WTC11 (cell line): ENCODE results near the gene SUDS3. TPM values are rescaled to one million over a fixed set of nuclear protein-coding genes. Genes with fewer than 3 reads are reported as not detected.

Experiments used
- ATAC-seq: fragments of 200-7000 bp; cut with Tn5 transposase; 2 replicates; pipeline ENCODE4 v1.10.0; 2021; ENCODE audit warnings: mild to moderate bottlenecking, moderate library complexity
- CTCF ChIA-PET: fragments of 300-600 bp; sonication (Branson Sonifier 250); formaldehyde crosslinking; loops from one replicate; lab custom pipeline; 2021; ENCODE audit warnings: antibody characterized with exemption; lab: Charles Lee
- POLR2A ChIA-PET: fragments of 350-600 bp; sonication (Branson Sonifier 250); formaldehyde crosslinking; loops from one replicate; lab custom pipeline; 2021; ENCODE audit warnings: antibody characterized with exemption; lab: Charles Lee
- DNase-seq: peaks from one replicate; pipeline ENCODE4 v3.0.0; 2021; ENCODE audit warnings: low spot score
- H3K27ac Mint-ChIP-seq: 2 replicates; pipeline ENCODE4 v1.8.0; 2021; ENCODE audit warnings: mixed read lengths
- H3K27me3 Mint-ChIP-seq: 2 replicates; pipeline ENCODE4 v1.8.0; 2021; ENCODE audit warnings: low read depth, mild to moderate bottlenecking, moderate library complexity, mixed read lengths
- H3K36me3 Mint-ChIP-seq: 2 replicates; pipeline ENCODE4 v1.8.0; 2021; ENCODE audit warnings: mixed read lengths
- H3K4me1 Mint-ChIP-seq: 2 replicates; pipeline ENCODE4 v1.8.0; 2022; ENCODE audit warnings: mixed read lengths
- H3K4me3 Mint-ChIP-seq: 2 replicates; pipeline ENCODE4 v1.8.0; 2021; ENCODE audit warnings: mild to moderate bottlenecking, moderate library complexity, mixed read lengths
- H3K9me3 Mint-ChIP-seq: 2 replicates; pipeline ENCODE4 v1.8.0; 2021; ENCODE audit warnings: mixed read lengths
- CREB1 ChIP-seq: sonication (generic); formaldehyde crosslinking; IDR thresholded peaks from 2 replicates; pipeline ENCODE4 v1.8.0; 2023; ENCODE audit warnings: mild to moderate bottlenecking, missing genetic modification reagents
- CREM ChIP-seq: sonication (generic); formaldehyde crosslinking; IDR thresholded peaks from 2 replicates; pipeline ENCODE4 v1.8.1; 2022; ENCODE audit warnings: mild to moderate bottlenecking, missing genetic modification reagents, moderate library complexity
- ELF4 ChIP-seq: sonication (generic); formaldehyde crosslinking; IDR thresholded peaks from 2 replicates; pipeline ENCODE4 v1.8.1; 2022; ENCODE audit warnings: low read depth, mild to moderate bottlenecking, moderate library complexity, missing genetic modification reagents
- ESRRA ChIP-seq: sonication (generic); formaldehyde crosslinking; IDR thresholded peaks from 2 replicates; pipeline ENCODE4 v1.8.1; 2022; ENCODE audit warnings: mild to moderate bottlenecking, missing genetic modification reagents, borderline replicate concordance
- ETV6 ChIP-seq: sonication (generic); formaldehyde crosslinking; IDR thresholded peaks from 2 replicates; pipeline ENCODE4 v1.8.1; 2022; ENCODE audit warnings: mild to moderate bottlenecking, missing genetic modification reagents
- GABPB1 ChIP-seq: sonication (generic); formaldehyde crosslinking; IDR thresholded peaks from 2 replicates; pipeline ENCODE4 v1.8.1; 2023; ENCODE audit warnings: mild to moderate bottlenecking, missing genetic modification reagents
- GRHL2 ChIP-seq: fragments of 250-450 bp; sonication (Bioruptor Pico); IDR thresholded peaks from 2 replicates; pipeline ENCODE4 v1.8.0; 2022; ENCODE audit warnings: mild to moderate bottlenecking, moderate library complexity; ENCODE audit not compliant: insufficient replicate concordance, severe bottlenecking
- GTF2I ChIP-seq: fragments of 250-450 bp; sonication (Bioruptor Pico); conservative IDR thresholded peaks from 2 replicates; pipeline ENCODE4 v1.4.0; 2021; ENCODE audit warnings: mild to moderate bottlenecking
- KAT7 ChIP-seq: sonication (generic); formaldehyde crosslinking; IDR thresholded peaks from 2 replicates; pipeline ENCODE4 v1.8.1; 2023; ENCODE audit warnings: missing genetic modification reagents, mild to moderate bottlenecking, borderline replicate concordance
- NR1H2 ChIP-seq: sonication (generic); formaldehyde crosslinking; IDR thresholded peaks from 2 replicates; pipeline ENCODE4 v1.9.0; 2021; ENCODE audit warnings: mild to moderate bottlenecking, moderate library complexity, missing genetic modification reagents
- NR3C1 ChIP-seq: sonication (generic); formaldehyde crosslinking; conservative IDR thresholded peaks from 2 replicates; pipeline ENCODE4 v1.8.1; 2023; ENCODE audit warnings: low read depth, mild to moderate bottlenecking, missing genetic modification reagents
- PREB ChIP-seq: sonication (generic); formaldehyde crosslinking; IDR thresholded peaks from 2 replicates; pipeline ENCODE4 v1.8.1; 2022; ENCODE audit warnings: mild to moderate bottlenecking, missing genetic modification reagents, moderate library complexity, borderline replicate concordance
- RORB ChIP-seq: fragments of 250-450 bp; sonication (Bioruptor Pico); IDR thresholded peaks from 2 replicates; pipeline ENCODE4 v1.9.0; 2021; ENCODE audit warnings: mild to moderate bottlenecking
- SMAD3 ChIP-seq: sonication (generic); formaldehyde crosslinking; IDR thresholded peaks from 2 replicates; pipeline ENCODE4 v1.8.0; 2022; ENCODE audit warnings: missing genetic modification reagents, mild to moderate bottlenecking, borderline replicate concordance
- SP1 ChIP-seq: sonication (generic); formaldehyde crosslinking; conservative IDR thresholded peaks from 2 replicates; pipeline ENCODE4 v1.8.1; 2022; ENCODE audit warnings: missing genetic modification reagents
- TCF7 ChIP-seq: sonication (generic); formaldehyde crosslinking; IDR thresholded peaks from 2 replicates; pipeline ENCODE4 v1.8.0; 2022; ENCODE audit warnings: mild to moderate bottlenecking, low read depth, missing genetic modification reagents, moderate library complexity
- ZBTB21 ChIP-seq: sonication (generic); formaldehyde crosslinking; IDR thresholded peaks from 2 replicates; pipeline ENCODE4 v1.8.1; 2023; ENCODE audit warnings: mild to moderate bottlenecking, missing genetic modification reagents, borderline replicate concordance
- ZNF121 ChIP-seq: sonication (generic); formaldehyde crosslinking; IDR thresholded peaks from 2 replicates; pipeline ENCODE4 v1.8.0; 2023; ENCODE audit warnings: missing genetic modification reagents
- ZNF219 ChIP-seq: sonication (generic); formaldehyde crosslinking; IDR thresholded peaks from 2 replicates; pipeline ENCODE4 v1.8.0; 2023; ENCODE audit warnings: missing genetic modification reagents, mild to moderate bottlenecking, borderline replicate concordance
- ZNF263 ChIP-seq: sonication (generic); formaldehyde crosslinking; IDR thresholded peaks from 2 replicates; pipeline ENCODE4 v1.8.1; 2022; ENCODE audit warnings: low read depth, mild to moderate bottlenecking, moderate library complexity, missing genetic modification reagents
- ZNF425 ChIP-seq: fragments of 250-450 bp; sonication (Bioruptor Pico); conservative IDR thresholded peaks from 2 replicates; pipeline ENCODE4 v1.9.0; 2021; ENCODE audit warnings: mild to moderate bottlenecking
- total RNA-seq: library from RNA; stranded (reverse); gene quantifications from 3 replicates; pipeline ENCODE4 v1.2.3, GENCODE V29; 2021
- TF ChIP-seq, protein P1 (sequence below): sonication (generic); formaldehyde crosslinking; IDR thresholded peaks from 2 replicates; pipeline ENCODE4 v1.8.1; 2023; ENCODE audit warnings: mild to moderate bottlenecking, missing genetic modification reagents, moderate library complexity
- TF ChIP-seq, protein P2 (sequence below): sonication (generic); formaldehyde crosslinking; IDR thresholded peaks from 2 replicates; pipeline ENCODE4 v1.8.1; 2023; ENCODE audit warnings: mild to moderate bottlenecking, missing genetic modification reagents
- TF ChIP-seq, protein P3 (sequence below): sonication (generic); formaldehyde crosslinking; IDR thresholded peaks from 2 replicates; pipeline ENCODE4 v1.8.0; 2023; ENCODE audit warnings: mild to moderate bottlenecking, missing genetic modification reagents

SUDS3 gene
- total RNA-seq, 1 experiment from 2014 or later, result 63.9 TPM

DNA sequence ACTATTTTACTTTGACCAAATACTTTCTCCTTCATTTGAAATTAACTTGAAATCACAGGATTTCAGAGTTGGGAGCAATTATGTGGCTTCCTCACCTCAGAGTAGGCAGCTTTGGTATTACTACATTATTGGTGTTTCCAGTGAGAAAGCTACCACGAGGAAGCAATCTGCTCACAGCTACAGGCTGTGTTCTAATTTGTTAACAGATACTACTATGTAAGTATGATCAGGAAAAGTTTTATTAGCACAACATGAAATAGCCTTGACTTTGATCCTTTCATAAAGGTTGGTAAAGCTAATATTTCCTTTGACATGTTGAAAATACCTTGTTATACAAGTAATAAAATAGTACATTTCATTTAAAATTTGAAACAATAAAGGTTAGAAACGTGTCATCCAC lies 34.3 kb upstream of the SUDS3 start:
- CTCF ChIA-PET, result no interaction called here
- POLR2A ChIA-PET, result no interaction called here
- H3K4me3 Mint-ChIP-seq, result no peak overlapping the region
- H3K4me1 Mint-ChIP-seq, result peaks cover 24% of the 10 kb centered on the region
- H3K9me3 Mint-ChIP-seq, result no peaks in the 10 kb centered on the region
- no peaks in the 10 kb centered on the region for H3K27me3 Mint-ChIP-seq
- no peaks in the 10 kb centered on the region for H3K36me3 Mint-ChIP-seq
- TF ChIP-seq, protein P1, sequence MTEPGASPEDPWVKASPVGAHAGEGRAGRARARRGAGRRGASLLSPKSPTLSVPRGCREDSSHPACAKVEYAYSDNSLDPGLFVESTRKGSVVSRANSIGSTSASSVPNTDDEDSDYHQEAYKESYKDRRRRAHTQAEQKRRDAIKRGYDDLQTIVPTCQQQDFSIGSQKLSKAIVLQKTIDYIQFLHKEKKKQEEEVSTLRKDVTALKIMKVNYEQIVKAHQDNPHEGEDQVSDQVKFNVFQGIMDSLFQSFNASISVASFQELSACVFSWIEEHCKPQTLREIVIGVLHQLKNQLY (CRISPR knock-in tag), result no peak
- TF ChIP-seq ZNF121 (CRISPR knock-in tag) (no peak), KAT7 (CRISPR knock-in tag) (no peak), PREB (CRISPR knock-in tag) (no peak), SP1 (CRISPR knock-in tag) (no peak), CREB1 (CRISPR knock-in tag) (no peak), ZBTB21 (CRISPR knock-in tag) (no peak), NR1H2 (no peak), ZNF263 (no peak), CREM (CRISPR knock-in tag) (no peak), SMAD3 (CRISPR knock-in tag) (no peak), ESRRA (no peak), GTF2I (CRISPR knock-in tag) (no peak)
- TF ChIP-seq, protein P2, sequence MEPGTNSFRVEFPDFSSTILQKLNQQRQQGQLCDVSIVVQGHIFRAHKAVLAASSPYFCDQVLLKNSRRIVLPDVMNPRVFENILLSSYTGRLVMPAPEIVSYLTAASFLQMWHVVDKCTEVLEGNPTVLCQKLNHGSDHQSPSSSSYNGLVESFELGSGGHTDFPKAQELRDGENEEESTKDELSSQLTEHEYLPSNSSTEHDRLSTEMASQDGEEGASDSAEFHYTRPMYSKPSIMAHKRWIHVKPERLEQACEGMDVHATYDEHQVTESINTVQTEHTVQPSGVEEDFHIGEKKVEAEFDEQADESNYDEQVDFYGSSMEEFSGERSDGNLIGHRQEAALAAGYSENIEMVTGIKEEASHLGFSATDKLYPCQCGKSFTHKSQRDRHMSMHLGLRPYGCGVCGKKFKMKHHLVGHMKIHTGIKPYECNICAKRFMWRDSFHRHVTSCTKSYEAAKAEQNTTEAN (CRISPR knock-in tag), result no peak
- no peak for DNase-seq
- H3K27ac Mint-ChIP-seq, result no peak overlapping the region
- ATAC-seq, result no peak

- Mint-ChIP-seq H3K4me3 (no peak overlapping the region), H3K4me1 (peaks cover 20% of the 10 kb centered on the region), H3K27ac (no peak overlapping the region), H3K36me3 (no peaks in the 10 kb centered on the region), H3K27me3 (no peaks in the 10 kb centered on the region), H3K9me3 (no peaks in the 10 kb centered on the region)
- TF ChIP-seq TCF7 (CRISPR knock-in tag), result no peak
- TF ChIP-seq ZNF425, result no peak
- TF ChIP-seq SP1 (CRISPR knock-in tag), result no peak
- no peak for TF ChIP-seq NR3C1 (CRISPR knock-in tag)
- TF ChIP-seq ZNF263, result no peak
- TF ChIP-seq SMAD3 (CRISPR knock-in tag), result no peak
- TF ChIP-seq RORB, result no peak
- no peak for TF ChIP-seq GABPB1
- no peak for TF ChIP-seq ETV6 (CRISPR knock-in tag)
- TF ChIP-seq, protein P3, sequence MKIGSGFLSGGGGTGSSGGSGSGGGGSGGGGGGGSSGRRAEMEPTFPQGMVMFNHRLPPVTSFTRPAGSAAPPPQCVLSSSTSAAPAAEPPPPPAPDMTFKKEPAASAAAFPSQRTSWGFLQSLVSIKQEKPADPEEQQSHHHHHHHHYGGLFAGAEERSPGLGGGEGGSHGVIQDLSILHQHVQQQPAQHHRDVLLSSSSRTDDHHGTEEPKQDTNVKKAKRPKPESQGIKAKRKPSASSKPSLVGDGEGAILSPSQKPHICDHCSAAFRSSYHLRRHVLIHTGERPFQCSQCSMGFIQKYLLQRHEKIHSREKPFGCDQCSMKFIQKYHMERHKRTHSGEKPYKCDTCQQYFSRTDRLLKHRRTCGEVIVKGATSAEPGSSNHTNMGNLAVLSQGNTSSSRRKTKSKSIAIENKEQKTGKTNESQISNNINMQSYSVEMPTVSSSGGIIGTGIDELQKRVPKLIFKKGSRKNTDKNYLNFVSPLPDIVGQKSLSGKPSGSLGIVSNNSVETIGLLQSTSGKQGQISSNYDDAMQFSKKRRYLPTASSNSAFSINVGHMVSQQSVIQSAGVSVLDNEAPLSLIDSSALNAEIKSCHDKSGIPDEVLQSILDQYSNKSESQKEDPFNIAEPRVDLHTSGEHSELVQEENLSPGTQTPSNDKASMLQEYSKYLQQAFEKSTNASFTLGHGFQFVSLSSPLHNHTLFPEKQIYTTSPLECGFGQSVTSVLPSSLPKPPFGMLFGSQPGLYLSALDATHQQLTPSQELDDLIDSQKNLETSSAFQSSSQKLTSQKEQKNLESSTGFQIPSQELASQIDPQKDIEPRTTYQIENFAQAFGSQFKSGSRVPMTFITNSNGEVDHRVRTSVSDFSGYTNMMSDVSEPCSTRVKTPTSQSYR (CRISPR knock-in tag), result no peak
- TF ChIP-seq ELF4 (CRISPR knock-in tag), result no peak
- TF ChIP-seq ZNF219 (CRISPR knock-in tag), result no peak
- TF ChIP-seq ZNF121 (CRISPR knock-in tag), result no peak
- no peak for TF ChIP-seq GRHL2
- no peak for TF ChIP-seq ZBTB21 (CRISPR knock-in tag)
- ATAC-seq, result 0 out of 2 replicates have a peak, but pooled peaks have one; percentile 22
- no peak for DNase-seq
- CTCF ChIA-PET, result interaction anchor here (0.5 to 1.0 kb wide), 3 partner anchors 12 to 1428 kb away, joined by 3 to 5 read pairs (median 3); no protein-coding TSS in a partner anchor
- POLR2A ChIA-PET, result no interaction called here
These were observed 31.5 kb upstream of the SUDS3 start for GRCh38 chr12:118344829-118345228.
